HepG2 (cell line): ENCODE results near the gene ZNF547. TPM values are rescaled to one million over a fixed set of nuclear protein-coding genes. Genes with fewer than 3 reads are reported as not detected.

Experiments used
- ARNTL ChIP-seq: sonication (generic); formaldehyde crosslinking; IDR thresholded peaks from 2 replicates; pipeline ENCODE4 v1.4.0; 2020; ENCODE audit warnings: mild to moderate bottlenecking, missing genetic modification reagents
- ATF7 ChIP-seq, 2 experiments: fragments of 450-650 bp in 1 of 2; sonication (generic) in 1 of 2; formaldehyde crosslinking in 1 of 2; IDR thresholded peaks; 2 replicates each; pipeline versions ENCODE4 v1.4.0 to v1.6.1; 2016 to 2020; ENCODE audit warnings: antibody characterized with exemption in 1 of 2, mild to moderate bottlenecking in 1 of 2, missing genetic modification reagents in 1 of 2
- CHCHD3 ChIP-seq: sonication (generic); formaldehyde crosslinking; IDR thresholded peaks from 2 replicates; pipeline ENCODE4 v1.8.0; 2022; ENCODE audit warnings: mild to moderate bottlenecking, missing genetic modification reagents, moderate library complexity
- DR1 ChIP-seq: sonication (generic); formaldehyde crosslinking; IDR thresholded peaks from 2 replicates; pipeline ENCODE4 v1.8.0; 2021; ENCODE audit warnings: mild to moderate bottlenecking, missing genetic modification reagents, inconsistent platforms
- FOXM1 ChIP-seq: sonication (generic); formaldehyde crosslinking; IDR thresholded peaks from 2 replicates; pipeline ENCODE4 v1.5.0; 2020; ENCODE audit warnings: missing genetic modification reagents
- JUNB ChIP-seq: sonication (generic); formaldehyde crosslinking; IDR thresholded peaks from 2 replicates; pipeline ENCODE4 v1.8.0; 2022; ENCODE audit warnings: missing genetic modification reagents, mild to moderate bottlenecking, borderline replicate concordance
- MBD4 ChIP-seq: IDR thresholded peaks from 2 replicates; pipeline ENCODE4 v1.6.1; 2012; ENCODE audit warnings: low read length, inconsistent platforms, borderline replicate concordance
- NFKBIZ ChIP-seq: IDR thresholded peaks from 2 replicates; pipeline ENCODE4 v1.6.1; 2018; ENCODE audit warnings: missing genetic modification reagents, missing compliant biosample characterization
- PLRG1 ChIP-seq: fragments of 450-650 bp; conservative IDR thresholded peaks from 2 replicates; pipeline ENCODE4 v1.6.1; 2016
- SAP130 ChIP-seq: IDR thresholded peaks from 2 replicates; pipeline ENCODE4 v1.6.1; 2016; ENCODE audit warnings: low read depth
- SPEN ChIP-seq: sonication (generic); formaldehyde crosslinking; IDR thresholded peaks from 2 replicates; pipeline ENCODE4 v1.5.1; 2020; ENCODE audit warnings: low read depth, mild to moderate bottlenecking, missing genetic modification reagents
- ZBTB1 ChIP-seq: sonication (generic); formaldehyde crosslinking; IDR thresholded peaks from 2 replicates; pipeline ENCODE4 v1.4.0; 2020; ENCODE audit warnings: missing genetic modification reagents, borderline replicate concordance
- ZNF10 ChIP-seq: sonication (generic); formaldehyde crosslinking; IDR thresholded peaks from 2 replicates; pipeline ENCODE4 v1.4.0; 2020; ENCODE audit warnings: mild to moderate bottlenecking, low read depth, missing genetic modification reagents, borderline replicate concordance
- ZNF124 ChIP-seq: sonication (generic); formaldehyde crosslinking; IDR thresholded peaks from 2 replicates; pipeline ENCODE4 v1.4.0; 2020; ENCODE audit warnings: missing genetic modification reagents
- ZNF160 ChIP-seq: sonication (generic); formaldehyde crosslinking; IDR thresholded peaks from 2 replicates; pipeline ENCODE4 v1.8.0; 2022; ENCODE audit warnings: mild to moderate bottlenecking, inconsistent platforms, missing genetic modification reagents
- ZNF337 ChIP-seq: sonication (generic); formaldehyde crosslinking; IDR thresholded peaks from 2 replicates; pipeline ENCODE4 v1.5.1; 2020; ENCODE audit warnings: missing genetic modification reagents, low read depth, mild to moderate bottlenecking, borderline replicate concordance
- ZNF430 ChIP-seq: sonication (generic); formaldehyde crosslinking; IDR thresholded peaks from 2 replicates; pipeline ENCODE4 v1.9.0; 2021; ENCODE audit warnings: mild to moderate bottlenecking, missing genetic modification reagents
- polyA plus RNA-seq, 8 experiments: library from polyadenylated mRNA; depleted of rRNA in 3 of 8; stranded (reverse) in 7 of 8; unstranded in 1 of 8; fragments of >200 nt; fragmentation: Illumina TruSeq in 4 of 8; extraction: Trizol in 4 of 8; gene quantifications; 2 replicates each; pipeline versions ENCODE4 v1.2.1 to v1.2.3, GENCODE V29; 2011 to 2016; ENCODE audit warnings: low read depth in 4 of 8, missing spikeins in 1 of 8, mixed read lengths in 1 of 8; ENCODE audit not compliant: insufficient read depth in 1 of 8
- total RNA-seq, 5 experiments: library from RNA; depleted of rRNA; stranded (reverse); fragments of >200 nt; fragmentation: Illumina TruSeq; extraction: Trizol; gene quantifications; 2 replicates each; pipeline ENCODE4 v1.2.3, GENCODE V29; 2016; ENCODE audit warnings: low read depth in 1 of 5
- TF ChIP-seq, protein P1 (sequence below): sonication (generic); formaldehyde crosslinking; IDR thresholded peaks from 2 replicates; pipeline ENCODE4 v1.4.0; 2020; ENCODE audit warnings: missing genetic modification reagents
- TF ChIP-seq, protein P2 (sequence below), 2 experiments: sonication (generic) in 1 of 2; formaldehyde crosslinking in 1 of 2; IDR thresholded peaks; 2 replicates each; pipeline versions ENCODE4 v1.4.0 to v1.6.1; 2016 to 2020; ENCODE audit warnings: borderline replicate concordance in 1 of 2, low read depth in 1 of 2, mild to moderate bottlenecking in 1 of 2, missing genetic modification reagents in 1 of 2
- TF ChIP-seq, protein P3 (sequence below): sonication (generic); formaldehyde crosslinking; IDR thresholded peaks from 2 replicates; pipeline ENCODE4 v1.5.0; 2020; ENCODE audit warnings: mild to moderate bottlenecking, missing genetic modification reagents

The ZNF547 gene
- total and polyA plus RNA-seq, 2 of the 13 experiments (the other 11 are each of a cell fraction or from before 2014, with no cell fraction given): 2.0 to 2.6 TPM

DNA sequence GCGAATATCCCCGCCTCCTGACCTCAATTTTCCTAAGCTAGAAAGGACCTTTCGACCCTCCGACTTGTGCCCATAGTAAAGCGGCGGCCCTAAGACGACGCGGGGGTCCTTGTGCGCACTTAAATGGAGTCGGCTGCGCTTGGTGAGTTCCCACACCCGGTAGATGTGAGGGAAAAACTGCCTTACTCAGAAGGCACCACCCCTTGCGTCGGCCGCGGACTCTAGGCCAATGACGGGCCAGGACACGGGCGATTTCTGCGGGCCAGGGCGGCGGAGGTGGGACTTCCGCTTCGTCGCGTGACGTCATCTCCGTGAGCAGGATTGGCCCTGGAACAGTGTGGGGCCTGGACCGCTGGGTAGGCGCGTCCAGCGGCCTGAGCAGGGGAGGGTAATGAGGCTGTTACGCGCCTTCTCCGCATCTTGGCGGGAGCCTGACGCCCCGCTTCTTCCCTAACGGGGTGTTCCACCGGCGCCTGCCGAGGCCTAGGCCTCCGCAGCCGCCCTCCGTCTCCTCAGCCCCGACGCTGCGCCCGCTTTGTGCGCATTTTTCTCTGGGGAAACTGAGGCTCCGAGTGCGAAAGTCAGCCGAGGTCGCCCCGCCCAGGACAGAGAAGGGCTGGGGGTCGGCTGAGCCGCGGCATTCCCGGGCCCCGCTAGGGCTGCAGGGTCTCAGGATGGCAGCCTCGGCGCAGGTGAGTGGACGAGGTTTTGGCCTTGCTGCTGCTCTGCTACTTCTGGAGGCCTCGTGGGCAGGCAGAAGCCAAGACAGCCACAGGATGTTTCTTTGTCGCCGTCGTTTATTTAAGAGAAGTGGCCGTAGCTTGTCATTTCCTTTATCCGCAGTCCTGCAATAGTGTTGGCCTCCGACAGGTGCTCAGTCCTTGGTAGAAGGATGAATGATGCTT lies 42.9 kb upstream of the ZNF547 start, which contains the start of gene ZNF543 (continued):
- TF ChIP-seq, protein P1, sequence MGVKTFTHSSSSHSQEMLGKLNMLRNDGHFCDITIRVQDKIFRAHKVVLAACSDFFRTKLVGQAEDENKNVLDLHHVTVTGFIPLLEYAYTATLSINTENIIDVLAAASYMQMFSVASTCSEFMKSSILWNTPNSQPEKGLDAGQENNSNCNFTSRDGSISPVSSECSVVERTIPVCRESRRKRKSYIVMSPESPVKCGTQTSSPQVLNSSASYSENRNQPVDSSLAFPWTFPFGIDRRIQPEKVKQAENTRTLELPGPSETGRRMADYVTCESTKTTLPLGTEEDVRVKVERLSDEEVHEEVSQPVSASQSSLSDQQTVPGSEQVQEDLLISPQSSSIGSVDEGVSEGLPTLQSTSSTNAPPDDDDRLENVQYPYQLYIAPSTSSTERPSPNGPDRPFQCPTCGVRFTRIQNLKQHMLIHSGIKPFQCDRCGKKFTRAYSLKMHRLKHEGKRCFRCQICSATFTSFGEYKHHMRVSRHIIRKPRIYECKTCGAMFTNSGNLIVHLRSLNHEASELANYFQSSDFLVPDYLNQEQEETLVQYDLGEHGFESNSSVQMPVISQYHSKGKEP (CRISPR knock-in tag): no peak
- TF ChIP-seq SPEN (CRISPR knock-in tag) (peak; percentile 98), ATF7 (IDR thresholded peaks at IDR 0.05) (peak; percentile 99), ATF7 (CRISPR knock-in tag; IDR thresholded peaks at IDR 0.05) (peak; percentile 96), NFKBIZ (CRISPR knock-in tag) (no peak), DR1 (CRISPR knock-in tag) (peak; percentile 53; the same call in 1 of the 2 replicates), ZNF160 (CRISPR knock-in tag) (peak; percentile 28; the same call in 1 of the 2 replicates), ZNF337 (CRISPR knock-in tag) (peak; percentile 58; the same call in 1 of the 2 replicates), MBD4 (no peak), FOXM1 (CRISPR knock-in tag) (no peak), JUNB (CRISPR knock-in tag) (no peak), ZNF430 (no peak; the same call in 1 of the 2 replicates), ZNF10 (CRISPR knock-in tag) (no peak), PLRG1 (no peak), ZBTB1 (CRISPR knock-in tag) (no peak), SAP130 (CRISPR knock-in tag) (peak; percentile 92), CHCHD3 (CRISPR knock-in tag) (no peak), ZNF124 (CRISPR knock-in tag) (0 out of 2 replicates have a peak, but pooled peaks have one; percentile 19), ARNTL (no peak)
- TF ChIP-seq, protein P2, sequence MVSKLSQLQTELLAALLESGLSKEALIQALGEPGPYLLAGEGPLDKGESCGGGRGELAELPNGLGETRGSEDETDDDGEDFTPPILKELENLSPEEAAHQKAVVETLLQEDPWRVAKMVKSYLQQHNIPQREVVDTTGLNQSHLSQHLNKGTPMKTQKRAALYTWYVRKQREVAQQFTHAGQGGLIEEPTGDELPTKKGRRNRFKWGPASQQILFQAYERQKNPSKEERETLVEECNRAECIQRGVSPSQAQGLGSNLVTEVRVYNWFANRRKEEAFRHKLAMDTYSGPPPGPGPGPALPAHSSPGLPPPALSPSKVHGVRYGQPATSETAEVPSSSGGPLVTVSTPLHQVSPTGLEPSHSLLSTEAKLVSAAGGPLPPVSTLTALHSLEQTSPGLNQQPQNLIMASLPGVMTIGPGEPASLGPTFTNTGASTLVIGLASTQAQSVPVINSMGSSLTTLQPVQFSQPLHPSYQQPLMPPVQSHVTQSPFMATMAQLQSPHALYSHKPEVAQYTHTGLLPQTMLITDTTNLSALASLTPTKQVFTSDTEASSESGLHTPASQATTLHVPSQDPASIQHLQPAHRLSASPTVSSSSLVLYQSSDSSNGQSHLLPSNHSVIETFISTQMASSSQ (IDR thresholded peaks at IDR 0.05; ENCODE audit: low read depth): no peak
- TF ChIP-seq, protein P2 (CRISPR knock-in tag; IDR thresholded peaks at IDR 0.05; ENCODE audit: borderline replicate concordance): peak; percentile 48; the same call in 1 of the 2 replicates
- TF ChIP-seq, protein P3, sequence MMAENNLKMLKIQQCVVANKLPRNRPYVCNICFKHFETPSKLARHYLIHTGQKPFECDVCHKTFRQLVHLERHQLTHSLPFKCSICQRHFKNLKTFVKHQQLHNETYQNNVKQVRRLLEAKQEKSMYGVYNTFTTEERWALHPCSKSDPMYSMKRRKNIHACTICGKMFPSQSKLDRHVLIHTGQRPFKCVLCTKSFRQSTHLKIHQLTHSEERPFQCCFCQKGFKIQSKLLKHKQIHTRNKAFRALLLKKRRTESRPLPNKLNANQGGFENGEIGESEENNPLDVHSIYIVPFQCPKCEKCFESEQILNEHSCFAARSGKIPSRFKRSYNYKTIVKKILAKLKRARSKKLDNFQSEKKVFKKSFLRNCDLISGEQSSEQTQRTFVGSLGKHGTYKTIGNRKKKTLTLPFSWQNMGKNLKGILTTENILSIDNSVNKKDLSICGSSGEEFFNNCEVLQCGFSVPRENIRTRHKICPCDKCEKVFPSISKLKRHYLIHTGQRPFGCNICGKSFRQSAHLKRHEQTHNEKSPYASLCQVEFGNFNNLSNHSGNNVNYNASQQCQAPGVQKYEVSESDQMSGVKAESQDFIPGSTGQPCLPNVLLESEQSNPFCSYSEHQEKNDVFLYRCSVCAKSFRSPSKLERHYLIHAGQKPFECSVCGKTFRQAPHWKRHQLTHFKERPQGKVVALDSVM: no peak
